Stimulated activated CD4-positive, alpha-beta T cell treated with anti-CD3 and anti-CD28 coated beads, Interleukin-4, amount 100 ng/mL, for 4 hours (primary cell): ENCODE data around the gene RPL29.
"Not testable (repeated sequence)": the region's sequence is repeated elsewhere in the genome, so short reads cannot be mapped to it uniquely, and the experiment has no call there.

Experiments
- DNase-seq, 2 experiments: peaks; one replicate each; pipeline ENCODE4 v3.0.0-alpha.2; 2020

RPL29 gene

GRCh38 chr3:51995346-51996163 lies at the start of gene RPL29:
Gene RPL29, minus strand, starts transcription at chr3:51995895. Its CDS starts 434 bp downstream, at chr3:51995461.
- peak; percentile 85 to 92 for DNase-seq

- DNase-seq = no peak
Observed at GRCh38 chr3:52044869-52045619, 49.3 kb upstream of the RPL29 start.

- DNase-seq = no peak
Observed at GRCh38 chr3:52043750-52044149, 48.1 kb upstream of the RPL29 start.

GRCh38 chr3:52043039-52043438 lies 47.3 kb upstream of the RPL29 start:
- not testable (repeated sequence) for DNase-seq

- no peak for DNase-seq
Observed at GRCh38 chr3:52041118-52041731, 45.5 kb upstream of the RPL29 start.

GRCh38 chr3:52040600-52040999 lies 44.9 kb upstream of the RPL29 start:
- no peak for DNase-seq

GRCh38 chr3:52039846-52040245 lies 44.2 kb upstream of the RPL29 start:
- no peak for DNase-seq

GRCh38 chr3:52039426-52039825 lies 43.7 kb upstream of the RPL29 start:
- DNase-seq = no peak

- DNase-seq = no peak
Observed at GRCh38 chr3:52038227-52038626, 42.5 kb upstream of the RPL29 start.

GRCh38 chr3:52037291-52037690 lies 41.6 kb upstream of the RPL29 start:
- DNase-seq = no peak

- no peak for DNase-seq
Observed at GRCh38 chr3:52036829-52037228, 41.1 kb upstream of the RPL29 start.

GRCh38 chr3:52036222-52036694 lies 40.6 kb upstream of the RPL29 start:
- no peak for DNase-seq

GRCh38 chr3:52034651-52035050 lies 39.0 kb upstream of the RPL29 start:
- no peak for DNase-seq

- DNase-seq = no peak
Observed at GRCh38 chr3:52034212-52034611, 38.5 kb upstream of the RPL29 start.

GRCh38 chr3:52033748-52034147 lies 38.1 kb upstream of the RPL29 start:
- DNase-seq = not testable (repeated sequence)

- DNase-seq = no peak
Observed at GRCh38 chr3:52032702-52033408, 37.2 kb upstream of the RPL29 start.

GRCh38 chr3:52031896-52032295 lies 36.2 kb upstream of the RPL29 start:
- no peak for DNase-seq

- no peak for DNase-seq
Observed at GRCh38 chr3:52030714-52031310, 35.1 kb upstream of the RPL29 start.

GRCh38 chr3:52029535-52029934 lies 33.8 kb upstream of the RPL29 start:
- no peak for DNase-seq

GRCh38 chr3:52029053-52029452 lies 33.4 kb upstream of the RPL29 start:
- DNase-seq = no peak

- no peak for DNase-seq
Observed at GRCh38 chr3:52028572-52028971, 32.9 kb upstream of the RPL29 start.

- DNase-seq = no peak
Observed at GRCh38 chr3:52026041-52026440, 30.3 kb upstream of the RPL29 start.

GRCh38 chr3:52025453-52025852 lies 29.8 kb upstream of the RPL29 start:
- no peak for DNase-seq
